Measurements from ENCODE around the gene SEMA3G.

The SEMA3G gene

GRCh38 chr3:52444860-52445793 is at the start of gene SEMA3G:
TSS of gene SEMA3G (minus strand) at chr3:52445103. CDS start at chr3:52445027, 76 bp downstream.
- H3K4me3 ChIP-seq (ENCODE audit: low read depth, low read length): no peak within 1 kb of the TSS

GRCh38 chr3:52494445-52494844 is 49.5 kb upstream of the SEMA3G start:
- H2AFZ ChIP-seq: no peak overlapping the region
- H3K9me3 ChIP-seq (ENCODE audit: control insufficient read depth, low read length): no peaks in the 10 kb centered on the region
- no peak overlapping the region for H3K27ac ChIP-seq
- H3K36me3 ChIP-seq (ENCODE audit: control insufficient read depth, insufficient read depth, low read length): no peaks in the 10 kb centered on the region
- no peak overlapping the region for H3K4me2 ChIP-seq (ENCODE audit: low read length)
- H3K4me3 ChIP-seq (ENCODE audit: low read depth, low read length): no peak overlapping the region
- no peaks in the 10 kb centered on the region for H3K79me2 ChIP-seq
- no peak overlapping the region for H3K9ac ChIP-seq
- H3K4me1 ChIP-seq: peaks cover 10% of the 10 kb centered on the region
- no peaks in the 10 kb centered on the region for H3K27me3 ChIP-seq (ENCODE audit: control insufficient read depth, insufficient read depth, low read length)
- TF ChIP-seq, protein P1, sequence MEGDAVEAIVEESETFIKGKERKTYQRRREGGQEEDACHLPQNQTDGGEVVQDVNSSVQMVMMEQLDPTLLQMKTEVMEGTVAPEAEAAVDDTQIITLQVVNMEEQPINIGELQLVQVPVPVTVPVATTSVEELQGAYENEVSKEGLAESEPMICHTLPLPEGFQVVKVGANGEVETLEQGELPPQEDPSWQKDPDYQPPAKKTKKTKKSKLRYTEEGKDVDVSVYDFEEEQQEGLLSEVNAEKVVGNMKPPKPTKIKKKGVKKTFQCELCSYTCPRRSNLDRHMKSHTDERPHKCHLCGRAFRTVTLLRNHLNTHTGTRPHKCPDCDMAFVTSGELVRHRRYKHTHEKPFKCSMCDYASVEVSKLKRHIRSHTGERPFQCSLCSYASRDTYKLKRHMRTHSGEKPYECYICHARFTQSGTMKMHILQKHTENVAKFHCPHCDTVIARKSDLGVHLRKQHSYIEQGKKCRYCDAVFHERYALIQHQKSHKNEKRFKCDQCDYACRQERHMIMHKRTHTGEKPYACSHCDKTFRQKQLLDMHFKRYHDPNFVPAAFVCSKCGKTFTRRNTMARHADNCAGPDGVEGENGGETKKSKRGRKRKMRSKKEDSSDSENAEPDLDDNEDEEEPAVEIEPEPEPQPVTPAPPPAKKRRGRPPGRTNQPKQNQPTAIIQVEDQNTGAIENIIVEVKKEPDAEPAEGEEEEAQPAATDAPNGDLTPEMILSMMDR (IDR thresholded peaks at IDR 0.05): no peak

More at GRCh38 chr3:52444860-52445793, at the start of gene SEMA3G:
- peaks cover 9% of the 10 kb centered on the region for H3K4me1 ChIP-seq
- no peak within 1 kb of the TSS for H3K4me2 ChIP-seq (ENCODE audit: low read length)
- no peak within 1 kb of the TSS for H3K27ac ChIP-seq
- H3K9ac ChIP-seq: no peak within 1 kb of the TSS
- peak within 1 kb of the TSS; percentile 61 for H2AFZ ChIP-seq
- TF ChIP-seq, protein P1 (IDR thresholded peaks at IDR 0.05): peak; percentile 55
- H3K36me3 ChIP-seq (ENCODE audit: control insufficient read depth, insufficient read depth, low read length): no peaks in the 10 kb centered on the region
- H3K9me3 ChIP-seq (ENCODE audit: control insufficient read depth, low read length): no peaks in the 10 kb centered on the region
- H3K27me3 ChIP-seq (ENCODE audit: control insufficient read depth, insufficient read depth, low read length): no peaks in the 10 kb centered on the region
- no peaks in the 10 kb centered on the region for H3K79me2 ChIP-seq

DNA sequence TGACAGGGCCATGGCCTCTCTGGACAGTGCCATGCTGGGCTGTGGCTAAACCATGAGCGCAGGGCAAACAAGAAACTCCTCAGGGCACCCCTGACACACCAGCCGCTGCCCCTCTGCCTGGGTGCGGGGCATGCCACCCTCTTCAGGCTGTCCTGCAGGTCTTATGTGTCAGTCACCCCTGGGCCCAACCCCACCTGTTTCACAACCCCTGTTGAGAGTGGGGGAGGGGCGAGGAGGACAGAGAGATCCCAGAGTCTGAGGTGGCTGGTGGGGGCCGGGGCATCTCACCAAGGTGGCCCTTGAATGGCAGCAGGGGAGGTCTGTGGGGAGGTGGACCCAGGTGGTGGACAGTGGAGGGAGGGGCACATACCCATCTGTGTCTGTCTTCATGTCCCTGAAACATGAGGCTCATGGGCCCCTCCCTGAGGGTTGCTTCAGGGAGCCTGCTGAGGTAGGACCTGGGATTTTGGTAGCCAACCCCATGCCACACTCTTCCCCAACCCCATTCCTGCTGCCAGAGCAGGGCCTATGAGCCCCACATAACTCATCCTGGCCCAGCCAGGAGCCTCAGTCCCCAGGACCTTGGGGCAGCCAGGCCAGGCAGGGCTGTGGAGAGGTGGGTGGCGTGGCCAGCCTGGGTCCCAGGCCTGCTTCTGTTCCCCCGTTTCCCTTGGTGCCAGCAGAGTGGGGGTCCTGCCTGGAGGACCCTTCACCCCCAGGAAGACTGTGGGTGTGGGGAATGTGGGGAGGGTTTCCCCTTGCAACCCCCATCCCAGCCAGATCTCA is 48.5 kb upstream of the SEMA3G start:
- TF ChIP-seq, protein P1 (IDR thresholded peaks at IDR 0.05): no peak
- Histone ChIP-seq H3K27ac (no peak overlapping the region), H3K36me3 (ENCODE audit: control insufficient read depth, insufficient read depth, low read length) (no peaks in the 10 kb centered on the region), H3K9me3 (ENCODE audit: control insufficient read depth, low read length) (no peaks in the 10 kb centered on the region), H3K27me3 (ENCODE audit: control insufficient read depth, insufficient read depth, low read length) (no peaks in the 10 kb centered on the region), H3K4me2 (ENCODE audit: low read length) (no peak overlapping the region), H3K9ac (no peak overlapping the region), H3K79me2 (no peaks in the 10 kb centered on the region), H2AFZ (no peak overlapping the region), H3K4me1 (peaks cover 10% of the 10 kb centered on the region), H3K4me3 (ENCODE audit: low read depth, low read length) (no peak overlapping the region)

GRCh38 chr3:52492059-52492458 is 47.2 kb upstream of the SEMA3G start:
- H3K27me3 ChIP-seq (ENCODE audit: control insufficient read depth, insufficient read depth, low read length): no peaks in the 10 kb centered on the region
- no peak overlapping the region for H3K9ac ChIP-seq
- H3K4me1 ChIP-seq: peaks cover 10% of the 10 kb centered on the region
- H3K79me2 ChIP-seq: no peaks in the 10 kb centered on the region
- no peak overlapping the region for H3K27ac ChIP-seq
- H3K4me2 ChIP-seq (ENCODE audit: low read length): no peak overlapping the region
- no peak overlapping the region for H3K4me3 ChIP-seq (ENCODE audit: low read depth, low read length)
- TF ChIP-seq, protein P1 (IDR thresholded peaks at IDR 0.05): no peak
- no peaks in the 10 kb centered on the region for H3K9me3 ChIP-seq (ENCODE audit: control insufficient read depth, low read length)
- H3K36me3 ChIP-seq (ENCODE audit: control insufficient read depth, insufficient read depth, low read length): no peaks in the 10 kb centered on the region
- no peak overlapping the region for H2AFZ ChIP-seq
